H9 (cell line): ENCODE data around the gene KLF17. TPM values are rescaled to one million over a fixed set of nuclear protein-coding genes. Genes with fewer than 3 reads are reported as not detected.

Source experiments
- DNase-seq: peaks from one replicate; pipeline ENCODE4 v3.0.0-alpha.2; 2017
- H2AFZ ChIP-seq: one replicate; pipeline ENCODE4 v1.6.1; 2013; ENCODE audit warnings: mild to moderate bottlenecking, low read length, control low read depth, moderate library complexity
- H2AK5ac ChIP-seq: 2 replicates; pipeline ENCODE4 v1.6.1; 2013; ENCODE audit warnings: low read length, control low read depth, mixed read lengths; ENCODE audit not compliant: insufficient read length
- H2BK120ac ChIP-seq: one replicate; pipeline ENCODE4 v1.6.1; 2013; ENCODE audit warnings: low read depth, mild to moderate bottlenecking, low read length, control low read depth, inconsistent platforms; ENCODE audit not compliant: poor library complexity, severe bottlenecking
- H2BK12ac ChIP-seq: 2 replicates; pipeline ENCODE4 v1.6.1; 2013; ENCODE audit warnings: low read length, control low read depth, mixed read lengths, low read depth; ENCODE audit not compliant: insufficient read length
- H2BK15ac ChIP-seq: 2 replicates; pipeline ENCODE4 v1.6.1; 2013; ENCODE audit warnings: low read depth, low read length, control low read depth
- H2BK20ac ChIP-seq: one replicate; pipeline ENCODE4 v1.6.1; 2013; ENCODE audit warnings: low read depth, mild to moderate bottlenecking, low read length, control low read depth, inconsistent platforms; ENCODE audit not compliant: poor library complexity, severe bottlenecking
- H2BK5ac ChIP-seq: 2 replicates; pipeline ENCODE4 v1.6.1; 2013; ENCODE audit warnings: low read length, control low read depth, mixed read lengths; ENCODE audit not compliant: insufficient read length
- H3K14ac ChIP-seq: 2 replicates; pipeline ENCODE4 v1.6.1; 2013; ENCODE audit warnings: low read length, control low read depth; ENCODE audit not compliant: insufficient read depth
- H3K18ac ChIP-seq: 2 replicates; pipeline ENCODE4 v1.6.1; 2013; ENCODE audit warnings: low read depth, mild to moderate bottlenecking, mixed read lengths, low read length, control low read depth; ENCODE audit not compliant: insufficient read length
- H3K23ac ChIP-seq: 2 replicates; pipeline ENCODE4 v1.6.1; 2013; ENCODE audit warnings: low read length, control low read depth, mixed read lengths, low read depth; ENCODE audit not compliant: insufficient read length
- H3K23me2 ChIP-seq: 2 replicates; pipeline ENCODE4 v1.6.1; 2013; ENCODE audit warnings: low read depth, mild to moderate bottlenecking, mixed read lengths, low read length, control low read depth; ENCODE audit not compliant: insufficient read length, poor library complexity, severe bottlenecking
- H3K27ac ChIP-seq: 2 replicates; pipeline ENCODE4 v1.5.1; 2013; ENCODE audit warnings: low read length, control low read depth, mixed read lengths, low read depth; ENCODE audit not compliant: insufficient read length
- H3K27me3 ChIP-seq: 2 replicates; pipeline ENCODE4 v1.6.1; 2013; ENCODE audit warnings: low read length, control low read depth, inconsistent platforms; ENCODE audit not compliant: insufficient read depth
- H3K4ac ChIP-seq: 2 replicates; pipeline ENCODE4 v1.6.1; 2013; ENCODE audit warnings: low read depth, mild to moderate bottlenecking, control low read depth, inconsistent platforms, low read length, moderate library complexity
- H3K4me1 ChIP-seq: 2 replicates; pipeline ENCODE4 v1.6.1; 2013; ENCODE audit warnings: low read length, control low read depth, inconsistent platforms; ENCODE audit not compliant: insufficient read depth
- H3K4me2 ChIP-seq: 2 replicates; pipeline ENCODE4 v1.6.1; 2013; ENCODE audit warnings: low read length, control low read depth, mixed read lengths; ENCODE audit not compliant: insufficient read length, insufficient read depth
- H3K56ac ChIP-seq: 2 replicates; pipeline ENCODE4 v1.6.1; 2013; ENCODE audit warnings: low read depth, mild to moderate bottlenecking, mixed read lengths, low read length, control low read depth; ENCODE audit not compliant: insufficient read length
- H3K79me1 ChIP-seq: 2 replicates; pipeline ENCODE4 v1.6.1; 2013; ENCODE audit warnings: low read depth, mild to moderate bottlenecking, moderate library complexity, low read length, control low read depth, inconsistent platforms; ENCODE audit not compliant: insufficient read depth, poor library complexity, severe bottlenecking
- H3K79me2 ChIP-seq: 2 replicates; pipeline ENCODE4 v1.6.1; 2013; ENCODE audit warnings: low read length, control low read depth, inconsistent platforms; ENCODE audit not compliant: insufficient read depth
- H3K9ac ChIP-seq: 2 replicates; pipeline ENCODE4 v1.6.1; 2013; ENCODE audit warnings: low read length, control low read depth, mixed read lengths; ENCODE audit not compliant: insufficient read length; ENCODE audit errors: extremely low read depth
- H3K9me3 ChIP-seq: one replicate; pipeline ENCODE4 v1.6.1; 2013; ENCODE audit warnings: low read depth, low read length, inconsistent platforms; ENCODE audit not compliant: control insufficient read depth
- H3T11ph ChIP-seq: one replicate; pipeline ENCODE4 v1.6.1; 2013; ENCODE audit warnings: mild to moderate bottlenecking, low read length, control low read depth, inconsistent platforms
- H4K20me1 ChIP-seq: one replicate; pipeline ENCODE4 v1.6.1; 2013; ENCODE audit not compliant: control insufficient read depth, insufficient read length, insufficient read depth
- H4K5ac ChIP-seq: 2 replicates; pipeline ENCODE4 v1.6.1; 2013; ENCODE audit warnings: low read depth, mild to moderate bottlenecking, mixed read lengths, low read length, control low read depth; ENCODE audit not compliant: insufficient read length
- H4K8ac ChIP-seq: replicated peaks from 2 replicates; pipeline ENCODE4 v1.6.1; 2013; ENCODE audit warnings: low read length, control low read depth, mixed read lengths, low read depth; ENCODE audit not compliant: insufficient read length
- H4K91ac ChIP-seq: 2 replicates; pipeline ENCODE4 v1.6.1; 2013; ENCODE audit warnings: low read depth, mild to moderate bottlenecking, moderate library complexity, mixed read lengths, low read length, control low read depth; ENCODE audit not compliant: insufficient read length
- H3K27ac Mint-ChIP-seq, 3 experiments: 2 replicates in 2 of 3; 3 replicates in 1 of 3; pipeline ENCODE4 v1.8.0; 2020 to 2021; ENCODE audit warnings: mixed read lengths in 3 of 3, mild to moderate bottlenecking in 1 of 3, moderate library complexity in 1 of 3
- H3K27me3 Mint-ChIP-seq: 2 replicates; pipeline ENCODE4 v1.8.0; 2021; ENCODE audit warnings: low read depth, mild to moderate bottlenecking, moderate library complexity, mixed read lengths
- H3K36me3 Mint-ChIP-seq, 3 experiments: 2 replicates in 2 of 3; 3 replicates in 1 of 3; pipeline ENCODE4 v1.8.0; 2020 to 2021; ENCODE audit warnings: low read depth in 3 of 3, mixed read lengths in 3 of 3; ENCODE audit not compliant: insufficient read depth in 1 of 3
- H3K4me1 Mint-ChIP-seq, 2 experiments: 2 replicates each; pipeline ENCODE4 v1.8.0; 2020; ENCODE audit warnings: mixed read lengths in 2 of 2
- H3K4me3 Mint-ChIP-seq, 2 experiments: 2 replicates in 1 of 2; 3 replicates in 1 of 2; pipeline ENCODE4 v1.8.0; 2020 to 2021; ENCODE audit warnings: mild to moderate bottlenecking in 2 of 2, mixed read lengths in 2 of 2, moderate library complexity in 1 of 2
- H3K9me3 Mint-ChIP-seq, 2 experiments: 2 replicates in 1 of 2; 3 replicates in 1 of 2; pipeline ENCODE4 v1.8.0; 2020; ENCODE audit warnings: mild to moderate bottlenecking in 2 of 2, mixed read lengths in 2 of 2, moderate library complexity in 1 of 2
- WGBS: extraction: QIAGEN DNeasy Blood & Tissue Kit; methylation state at CpG from one replicate; pipeline ENCODE4 v1.1.7; 2013; ENCODE audit warnings: missing lambda C conversion rate, low lambda C conversion rate, mixed read lengths; ENCODE audit not compliant: insufficient read length; ENCODE audit errors: extremely low coverage; 5-methylcytosine and 5-hydroxymethylcytosine counted together
- total RNA-seq: library from RNA; stranded (reverse); gene quantifications from 2 replicates; pipeline ENCODE4 v1.2.1, GENCODE V29; 2021
- TF ChIP-seq, protein P1 (sequence below): fragments of 200-600 bp; sonication (generic); conservative IDR thresholded peaks from 3 replicates; pipeline ENCODE4 v1.8.0; 2021; ENCODE audit warnings: antibody characterized with exemption, mild to moderate bottlenecking

KLF17 gene
- total RNA-seq, 1 experiment from 2014 or later: 0.09 TPM

DNA sequence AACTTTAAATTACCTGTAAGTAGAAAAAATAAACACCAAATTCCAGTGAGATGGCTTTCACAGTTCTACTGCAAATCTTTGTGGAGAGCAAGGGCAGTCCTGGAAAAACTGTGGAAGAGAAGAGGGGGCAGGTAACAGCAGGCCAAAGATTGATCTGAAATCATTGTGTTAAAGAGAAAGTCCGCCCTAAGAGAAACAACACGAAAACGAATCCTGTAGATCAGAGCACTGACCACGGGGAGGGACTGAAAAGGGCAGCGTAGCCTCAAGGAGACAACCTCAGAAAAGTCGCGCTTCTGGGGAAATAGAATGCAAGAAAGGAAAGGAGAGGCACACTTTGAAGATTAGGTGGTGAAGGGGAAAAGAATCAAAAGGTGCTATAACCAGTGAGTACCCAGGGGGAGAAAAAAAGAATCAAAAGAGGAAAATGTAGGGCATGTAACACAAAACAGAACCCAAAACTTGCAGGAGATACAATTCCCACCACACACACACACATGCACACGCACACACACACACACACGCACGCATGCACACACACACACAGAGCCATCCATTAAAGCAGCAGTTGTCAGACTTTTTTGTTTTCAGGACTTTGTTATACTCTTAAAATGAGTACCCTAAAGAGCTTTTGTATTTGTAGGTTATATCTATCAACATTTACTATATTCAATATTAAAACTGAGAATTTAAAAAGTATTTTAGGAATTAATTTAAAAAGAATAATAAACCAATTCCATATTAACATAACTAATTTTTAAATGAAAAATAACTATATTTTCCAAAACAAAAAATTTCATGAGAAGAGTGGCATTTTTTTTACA lies 28.0 kb upstream of the KLF17 start:
- Mint-ChIP-seq H3K4me1 (peaks cover 25 to 32% of the 10 kb centered on the region in 2 experiments), H3K27me3 (peaks cover 8% of the 10 kb centered on the region), H3K27ac (peak overlapping the region in 2 of 3 experiments; percentile 1 to 12; a peak in 2 of 7 replicates), H3K36me3 (no peaks in the 10 kb centered on the region; a peak in 1 of 7 replicates), H3K9me3 (peaks cover 0 to 2% of the 10 kb centered on the region in 2 experiments; a peak in 1 of 5 replicates), H3K4me3 (no peak overlapping the region)
- no peak for DNase-seq
- no peak overlapping the region for H4K5ac ChIP-seq
- H2AFZ ChIP-seq: no peak overlapping the region
- no peak overlapping the region for H2BK15ac ChIP-seq
- H3K23ac ChIP-seq: no peak overlapping the region
- no peaks in the 10 kb centered on the region for H3K23me2 ChIP-seq
- TF ChIP-seq, protein P1, sequence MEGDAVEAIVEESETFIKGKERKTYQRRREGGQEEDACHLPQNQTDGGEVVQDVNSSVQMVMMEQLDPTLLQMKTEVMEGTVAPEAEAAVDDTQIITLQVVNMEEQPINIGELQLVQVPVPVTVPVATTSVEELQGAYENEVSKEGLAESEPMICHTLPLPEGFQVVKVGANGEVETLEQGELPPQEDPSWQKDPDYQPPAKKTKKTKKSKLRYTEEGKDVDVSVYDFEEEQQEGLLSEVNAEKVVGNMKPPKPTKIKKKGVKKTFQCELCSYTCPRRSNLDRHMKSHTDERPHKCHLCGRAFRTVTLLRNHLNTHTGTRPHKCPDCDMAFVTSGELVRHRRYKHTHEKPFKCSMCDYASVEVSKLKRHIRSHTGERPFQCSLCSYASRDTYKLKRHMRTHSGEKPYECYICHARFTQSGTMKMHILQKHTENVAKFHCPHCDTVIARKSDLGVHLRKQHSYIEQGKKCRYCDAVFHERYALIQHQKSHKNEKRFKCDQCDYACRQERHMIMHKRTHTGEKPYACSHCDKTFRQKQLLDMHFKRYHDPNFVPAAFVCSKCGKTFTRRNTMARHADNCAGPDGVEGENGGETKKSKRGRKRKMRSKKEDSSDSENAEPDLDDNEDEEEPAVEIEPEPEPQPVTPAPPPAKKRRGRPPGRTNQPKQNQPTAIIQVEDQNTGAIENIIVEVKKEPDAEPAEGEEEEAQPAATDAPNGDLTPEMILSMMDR: no peak
- H3K14ac ChIP-seq: no peak overlapping the region
- no peak overlapping the region for H4K91ac ChIP-seq
- no peaks in the 10 kb centered on the region for H3K79me1 ChIP-seq
- H3K4me1 ChIP-seq: peaks cover 12% of the 10 kb centered on the region
- H4K20me1 ChIP-seq: no peaks in the 10 kb centered on the region
- no peak overlapping the region for H3K18ac ChIP-seq
- no peak overlapping the region for H3K27ac ChIP-seq
- H2AK5ac ChIP-seq: no peak overlapping the region
- H2BK120ac ChIP-seq: no peak overlapping the region
- H3K9me3 ChIP-seq: no peaks in the 10 kb centered on the region
- no peak overlapping the region for H3K4me2 ChIP-seq
- H2BK20ac ChIP-seq: no peak overlapping the region
- WGBS: no CpG with 5 or more reads among the region's 10 CpGs
- no peak overlapping the region for H3K9ac ChIP-seq
- H3K79me2 ChIP-seq: no peaks in the 10 kb centered on the region
- H3T11ph ChIP-seq: no peak overlapping the region
- H2BK12ac ChIP-seq: no peak overlapping the region
- no peak overlapping the region for H2BK5ac ChIP-seq
- H3K56ac ChIP-seq: no peak overlapping the region
- H3K4ac ChIP-seq: no peak overlapping the region
- H4K8ac ChIP-seq: no peak overlapping the region
- no peaks in the 10 kb centered on the region for H3K27me3 ChIP-seq
